HL-60 (cell line): ENCODE measurements around the gene ADO.

Experiments used
- DNase-seq, 2 experiments: peaks; one replicate each; pipeline ENCODE4 v3.0.0-alpha.2; 2010 to 2020; ENCODE audit warnings: low read depth in 1 of 2, low spot score in 1 of 2
- H3K27ac ChIP-seq: fragments of 250-450 bp; sonication (Bioruptor Pico); replicated peaks from 2 replicates; pipeline ENCODE4 v1.5.1; 2020; ENCODE audit warnings: mild to moderate bottlenecking, moderate library complexity
- H3K27me3 ChIP-seq: fragments of 250-450 bp; sonication (Bioruptor Pico); 2 replicates; pipeline ENCODE4 v1.5.1; 2021; ENCODE audit warnings: mild to moderate bottlenecking, moderate library complexity; ENCODE audit not compliant: insufficient read depth, poor library complexity, severe bottlenecking
- H3K4me3 ChIP-seq: replicated peaks from 2 replicates; pipeline ENCODE4 v1.5.1; 2011; ENCODE audit warnings: mild to moderate bottlenecking, control low read depth, low read length; ENCODE audit not compliant: insufficient read depth
- GABPA ChIP-seq: IDR thresholded peaks from 2 replicates; pipeline ENCODE4 v1.6.1; 2012; ENCODE audit warnings: low read depth
- POLR2AphosphoS5 ChIP-seq: IDR thresholded peaks from 2 replicates; pipeline ENCODE4 v1.6.1; 2012; ENCODE audit warnings: low read depth
- SPI1 ChIP-seq: IDR thresholded peaks from 2 replicates; pipeline ENCODE4 v1.6.1; 2012; ENCODE audit warnings: low read depth, mild to moderate bottlenecking, borderline replicate concordance
- TF ChIP-seq, protein P1 (sequence below): IDR thresholded peaks from one replicate; pipeline ENCODE4 v1.5.1; 2011; ENCODE audit warnings: low read length, control low read depth, inconsistent platforms; ENCODE audit not compliant: insufficient read depth
- TF ChIP-seq, protein P2 (sequence below): IDR thresholded peaks from 2 replicates; pipeline ENCODE4 v1.6.1; 2012; ENCODE audit warnings: low read depth; ENCODE audit not compliant: insufficient replicate concordance

ADO gene

DNA sequence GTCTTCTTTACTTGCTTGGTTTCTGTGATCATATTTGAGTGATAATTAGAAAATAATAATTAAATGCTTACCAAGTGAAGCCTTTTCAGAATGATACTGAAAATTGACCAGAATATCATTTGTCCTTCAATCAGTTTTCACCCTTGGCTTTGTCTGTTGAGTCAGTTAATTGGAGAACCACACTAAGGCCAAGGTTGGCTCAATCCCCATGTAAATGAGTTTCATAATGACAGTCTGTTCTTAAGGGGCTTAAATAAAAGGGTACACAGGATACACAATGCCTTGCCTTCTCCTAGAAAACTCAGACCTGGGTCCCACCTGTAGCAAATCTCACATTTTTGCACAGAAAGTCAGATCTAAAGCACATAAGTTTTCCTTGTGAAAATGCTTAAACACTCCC is 42.9 kb downstream of the ADO start:
- no peak overlapping the region for H3K4me3 ChIP-seq
- no peak for DNase-seq
- H3K27ac ChIP-seq = no peak overlapping the region
- H3K27me3 ChIP-seq = no peaks in the 10 kb centered on the region
- TF ChIP-seq GABPA = no peak
- TF ChIP-seq POLR2AphosphoS5 = no peak
- TF ChIP-seq SPI1 = no peak
- TF ChIP-seq, protein P1, sequence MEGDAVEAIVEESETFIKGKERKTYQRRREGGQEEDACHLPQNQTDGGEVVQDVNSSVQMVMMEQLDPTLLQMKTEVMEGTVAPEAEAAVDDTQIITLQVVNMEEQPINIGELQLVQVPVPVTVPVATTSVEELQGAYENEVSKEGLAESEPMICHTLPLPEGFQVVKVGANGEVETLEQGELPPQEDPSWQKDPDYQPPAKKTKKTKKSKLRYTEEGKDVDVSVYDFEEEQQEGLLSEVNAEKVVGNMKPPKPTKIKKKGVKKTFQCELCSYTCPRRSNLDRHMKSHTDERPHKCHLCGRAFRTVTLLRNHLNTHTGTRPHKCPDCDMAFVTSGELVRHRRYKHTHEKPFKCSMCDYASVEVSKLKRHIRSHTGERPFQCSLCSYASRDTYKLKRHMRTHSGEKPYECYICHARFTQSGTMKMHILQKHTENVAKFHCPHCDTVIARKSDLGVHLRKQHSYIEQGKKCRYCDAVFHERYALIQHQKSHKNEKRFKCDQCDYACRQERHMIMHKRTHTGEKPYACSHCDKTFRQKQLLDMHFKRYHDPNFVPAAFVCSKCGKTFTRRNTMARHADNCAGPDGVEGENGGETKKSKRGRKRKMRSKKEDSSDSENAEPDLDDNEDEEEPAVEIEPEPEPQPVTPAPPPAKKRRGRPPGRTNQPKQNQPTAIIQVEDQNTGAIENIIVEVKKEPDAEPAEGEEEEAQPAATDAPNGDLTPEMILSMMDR = no peak
- TF ChIP-seq, protein P2, sequence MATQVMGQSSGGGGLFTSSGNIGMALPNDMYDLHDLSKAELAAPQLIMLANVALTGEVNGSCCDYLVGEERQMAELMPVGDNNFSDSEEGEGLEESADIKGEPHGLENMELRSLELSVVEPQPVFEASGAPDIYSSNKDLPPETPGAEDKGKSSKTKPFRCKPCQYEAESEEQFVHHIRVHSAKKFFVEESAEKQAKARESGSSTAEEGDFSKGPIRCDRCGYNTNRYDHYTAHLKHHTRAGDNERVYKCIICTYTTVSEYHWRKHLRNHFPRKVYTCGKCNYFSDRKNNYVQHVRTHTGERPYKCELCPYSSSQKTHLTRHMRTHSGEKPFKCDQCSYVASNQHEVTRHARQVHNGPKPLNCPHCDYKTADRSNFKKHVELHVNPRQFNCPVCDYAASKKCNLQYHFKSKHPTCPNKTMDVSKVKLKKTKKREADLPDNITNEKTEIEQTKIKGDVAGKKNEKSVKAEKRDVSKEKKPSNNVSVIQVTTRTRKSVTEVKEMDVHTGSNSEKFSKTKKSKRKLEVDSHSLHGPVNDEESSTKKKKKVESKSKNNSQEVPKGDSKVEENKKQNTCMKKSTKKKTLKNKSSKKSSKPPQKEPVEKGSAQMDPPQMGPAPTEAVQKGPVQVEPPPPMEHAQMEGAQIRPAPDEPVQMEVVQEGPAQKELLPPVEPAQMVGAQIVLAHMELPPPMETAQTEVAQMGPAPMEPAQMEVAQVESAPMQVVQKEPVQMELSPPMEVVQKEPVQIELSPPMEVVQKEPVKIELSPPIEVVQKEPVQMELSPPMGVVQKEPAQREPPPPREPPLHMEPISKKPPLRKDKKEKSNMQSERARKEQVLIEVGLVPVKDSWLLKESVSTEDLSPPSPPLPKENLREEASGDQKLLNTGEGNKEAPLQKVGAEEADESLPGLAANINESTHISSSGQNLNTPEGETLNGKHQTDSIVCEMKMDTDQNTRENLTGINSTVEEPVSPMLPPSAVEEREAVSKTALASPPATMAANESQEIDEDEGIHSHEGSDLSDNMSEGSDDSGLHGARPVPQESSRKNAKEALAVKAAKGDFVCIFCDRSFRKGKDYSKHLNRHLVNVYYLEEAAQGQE = no peak

DNA sequence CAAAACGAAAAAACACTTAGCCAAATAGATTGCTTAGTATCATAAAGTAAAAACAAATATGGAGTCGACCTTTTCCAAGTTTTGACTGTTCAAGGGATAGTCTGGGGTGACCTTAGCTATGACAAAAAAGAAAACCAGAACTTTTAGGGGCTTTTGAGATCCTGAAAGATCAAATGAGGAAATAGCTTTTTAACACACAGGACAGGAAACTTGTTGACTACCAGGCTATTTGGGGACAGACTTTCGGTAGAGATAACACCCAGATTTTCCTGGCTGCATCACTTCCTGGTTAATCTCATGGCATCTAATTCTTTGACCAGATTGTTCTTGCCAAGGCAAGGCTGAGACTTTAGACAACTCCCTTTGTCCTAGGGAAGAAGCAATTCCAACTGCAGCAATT is 46.1 kb downstream of the ADO start:
- DNase-seq = no peak
- H3K27ac ChIP-seq = no peak overlapping the region
- H3K4me3 ChIP-seq = no peak overlapping the region
- no peak for TF ChIP-seq SPI1
- no peak for TF ChIP-seq GABPA
- TF ChIP-seq, protein P2 = no peak
- TF ChIP-seq POLR2AphosphoS5 = no peak
- TF ChIP-seq, protein P1 = no peak
- no peaks in the 10 kb centered on the region for H3K27me3 ChIP-seq

DNA sequence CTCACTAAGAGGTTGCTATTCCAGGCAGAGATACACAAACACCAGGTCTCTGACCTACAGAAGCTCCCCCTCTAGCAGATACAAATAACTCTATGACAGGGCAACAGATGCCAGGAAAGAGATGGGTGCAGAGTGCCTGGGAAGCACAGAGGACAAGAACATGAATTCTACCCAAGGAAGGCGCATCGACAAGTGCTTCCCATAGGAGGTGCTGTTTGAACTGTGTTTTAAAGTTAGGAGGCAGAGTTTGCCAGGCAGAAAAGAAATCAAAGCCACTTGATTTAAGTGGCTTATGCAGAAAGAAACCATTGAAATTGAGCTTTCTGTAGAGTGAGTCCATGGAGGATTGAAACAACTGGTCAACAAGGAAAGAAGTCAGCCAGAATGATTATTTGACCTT is 46.9 kb downstream of the ADO start:
- Histone ChIP-seq H3K4me3 (no peak overlapping the region), H3K27me3 (no peaks in the 10 kb centered on the region), H3K27ac (no peak overlapping the region)
- peak in 1 of 2 experiments; percentile 14 for DNase-seq
- no peak for TF ChIP-seq GABPA
- TF ChIP-seq POLR2AphosphoS5 = no peak
- TF ChIP-seq, protein P2 = no peak
- no peak for TF ChIP-seq SPI1
- TF ChIP-seq, protein P1 = no peak
